NCI-H748 (cell line): ENCODE data around the gene PHACTR1.

ENCODE experiments used
- DNase-seq: peaks from one replicate; lab custom pipeline; 2025; ENCODE audit not compliant: unreplicated experiment; lab: John Stamatoyannopoulos, UW

The PHACTR1 gene

DNA sequence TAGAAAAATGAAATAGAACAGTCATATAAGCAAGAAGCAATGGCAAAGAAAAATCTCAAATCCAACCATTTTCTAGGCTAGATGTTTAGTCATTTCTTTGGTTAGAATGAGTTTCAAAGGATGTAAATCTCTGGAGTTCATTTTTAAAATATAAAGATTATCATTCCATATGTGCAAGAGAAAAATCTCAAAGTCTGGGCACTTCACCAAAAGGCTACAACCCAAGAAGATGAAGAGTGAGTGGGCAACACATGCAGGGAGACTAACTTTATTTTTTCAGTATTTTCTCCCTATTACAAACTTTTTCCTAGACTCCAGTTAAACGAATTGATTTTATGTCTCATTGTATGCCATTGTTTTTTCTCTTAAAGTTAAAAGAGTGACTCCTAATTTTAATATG is 83.6 kb downstream of the PHACTR1 start:
- no peak for DNase-seq

GRCh38 chr6:12801141-12801540 is 84.6 kb downstream of the PHACTR1 start:
- DNase-seq: no peak

GRCh38 chr6:12802440-12802839 is 85.9 kb downstream of the PHACTR1 start:
- DNase-seq: no peak

GRCh38 chr6:12803486-12803885 is 86.9 kb downstream of the PHACTR1 start:
- no peak for DNase-seq

DNA sequence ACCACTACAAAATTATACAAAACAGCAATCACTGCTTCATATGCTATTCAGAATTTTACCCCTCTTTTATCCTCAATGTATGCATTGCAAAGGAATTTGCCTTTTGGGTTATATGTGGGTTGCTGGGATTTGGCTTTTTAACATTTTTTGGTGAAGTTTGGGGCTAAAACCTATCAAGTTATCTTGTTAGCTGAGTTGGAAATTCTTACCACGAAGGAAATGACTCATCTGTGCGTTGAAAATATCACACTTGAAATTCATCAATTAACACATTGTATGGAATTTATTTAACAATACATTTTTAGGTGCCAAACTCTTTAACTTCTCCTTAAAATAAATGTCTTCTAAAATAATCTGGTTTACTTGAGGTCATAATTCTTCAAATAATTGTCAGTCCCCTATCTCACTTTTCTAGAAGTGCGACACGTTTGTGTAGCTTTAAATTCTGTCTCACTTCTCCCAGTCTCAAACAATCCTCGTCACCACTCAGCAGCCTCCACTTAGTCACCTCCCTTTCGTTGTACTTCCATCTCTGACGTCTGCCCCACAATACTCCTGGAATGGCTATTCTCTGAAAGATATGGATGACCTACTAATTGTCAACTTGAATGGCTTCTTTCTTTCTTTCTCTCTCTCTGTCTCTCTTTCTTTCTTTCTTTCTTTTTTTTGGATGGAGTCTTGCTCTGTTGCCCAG is 88.5 kb downstream of the PHACTR1 start:
- no peak for DNase-seq

GRCh38 chr6:12806136-12806535 is 89.6 kb downstream of the PHACTR1 start:
- DNase-seq: no peak

- DNase-seq: no peak
Measured at GRCh38 chr6:12806796-12807195, 90.2 kb downstream of the PHACTR1 start.

DNA sequence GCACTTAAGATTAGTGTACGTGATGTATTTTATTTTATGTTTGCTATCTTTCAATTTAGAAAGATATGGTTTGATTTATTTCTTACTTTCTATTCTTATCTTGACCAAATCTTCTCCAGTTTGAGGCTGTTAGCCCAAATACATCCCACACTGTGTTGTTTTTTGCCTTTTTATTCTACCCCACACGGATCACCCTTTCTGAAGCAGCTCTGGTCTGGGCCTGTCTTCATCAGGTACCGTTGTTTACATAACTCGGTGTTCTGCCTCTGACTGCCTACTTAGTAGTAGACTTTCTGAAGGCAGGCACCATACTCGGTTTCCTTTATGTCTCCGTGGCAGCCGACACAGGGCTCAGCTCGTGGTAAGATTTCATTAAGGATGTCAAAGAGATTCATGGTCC is 95.0 kb downstream of the PHACTR1 start:
- DNase-seq: no peak

- DNase-seq: no peak
Measured at GRCh38 chr6:12813321-12813720, 96.8 kb downstream of the PHACTR1 start.

- DNase-seq: no peak
Measured at GRCh38 chr6:12814015-12814414, 97.4 kb downstream of the PHACTR1 start.

GRCh38 chr6:12815089-12815488 is 98.5 kb downstream of the PHACTR1 start:
- DNase-seq: no peak

DNA sequence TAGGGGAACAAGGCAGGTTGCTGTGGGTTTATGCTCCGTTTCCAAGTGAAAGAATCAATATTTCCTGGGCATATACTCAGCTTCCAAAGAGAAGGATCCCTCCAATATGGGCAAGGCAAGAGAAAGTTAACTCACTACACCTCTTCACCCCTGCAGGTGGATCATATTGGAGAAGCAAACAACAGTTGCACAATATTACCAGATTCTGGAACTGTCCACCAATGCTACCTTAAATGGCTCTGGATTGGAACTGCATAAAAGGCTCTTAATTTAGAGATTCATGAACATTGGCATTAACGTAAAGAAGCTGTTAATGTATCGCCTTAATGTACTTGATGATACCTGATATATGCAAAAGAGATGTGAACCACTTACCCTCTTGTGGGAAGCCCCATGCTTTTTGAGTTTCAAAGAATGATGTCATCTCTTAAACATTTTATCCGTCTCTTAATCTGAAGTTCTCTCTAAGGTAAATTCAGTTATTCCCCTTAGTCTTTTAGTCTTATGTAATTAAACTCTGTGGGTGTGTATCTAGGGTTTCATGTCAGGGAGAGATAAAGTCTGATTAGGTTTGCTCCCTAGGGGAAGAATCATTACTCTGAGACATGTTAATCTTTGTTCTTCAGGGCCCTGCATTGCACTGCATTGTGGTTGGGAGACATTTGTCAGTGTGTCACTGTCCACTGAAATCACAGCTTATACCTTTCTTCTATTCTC is 99.5 kb downstream of the PHACTR1 start:
- DNase-seq: no peak

DNA sequence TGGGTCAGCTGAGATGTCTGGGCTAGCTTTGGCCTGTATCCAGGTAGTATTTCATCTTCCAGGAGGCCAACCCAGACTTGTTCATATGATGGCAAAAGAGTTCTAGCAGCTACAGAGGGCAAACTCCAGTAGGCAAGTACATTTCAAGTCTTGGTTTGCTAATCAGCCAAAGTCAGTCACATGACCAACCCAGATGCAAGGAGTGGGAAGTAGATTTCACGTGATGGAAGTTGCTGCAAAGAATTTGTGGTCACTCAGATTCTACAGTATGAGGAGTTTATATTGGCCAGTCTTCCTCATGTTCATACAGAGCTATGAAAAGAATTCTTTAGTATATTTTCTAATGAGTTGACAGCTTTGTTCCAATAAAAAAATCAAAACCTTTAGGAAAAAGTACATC is 101.8 kb downstream of the PHACTR1 start:
- no peak for DNase-seq

DNA sequence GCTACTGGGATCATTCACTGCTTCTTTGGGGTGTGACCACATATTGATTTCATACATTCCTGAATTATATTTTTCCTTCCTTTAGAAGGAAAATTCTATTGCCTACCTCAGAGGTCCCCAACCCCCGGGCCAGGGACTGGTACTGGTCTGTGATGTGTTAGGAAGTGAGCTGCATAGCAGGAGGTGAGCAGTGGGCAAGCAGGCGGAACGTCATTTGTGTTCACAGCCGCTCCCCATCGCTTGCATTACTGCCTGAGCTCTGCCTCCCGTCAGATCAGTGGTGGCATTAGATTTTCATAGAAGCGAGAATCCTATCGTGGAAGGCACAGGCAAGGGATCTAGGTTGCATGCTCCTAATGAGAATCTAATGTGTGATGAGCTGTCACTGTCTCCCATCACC is 107.3 kb downstream of the PHACTR1 start:
- DNase-seq: no peak

DNA sequence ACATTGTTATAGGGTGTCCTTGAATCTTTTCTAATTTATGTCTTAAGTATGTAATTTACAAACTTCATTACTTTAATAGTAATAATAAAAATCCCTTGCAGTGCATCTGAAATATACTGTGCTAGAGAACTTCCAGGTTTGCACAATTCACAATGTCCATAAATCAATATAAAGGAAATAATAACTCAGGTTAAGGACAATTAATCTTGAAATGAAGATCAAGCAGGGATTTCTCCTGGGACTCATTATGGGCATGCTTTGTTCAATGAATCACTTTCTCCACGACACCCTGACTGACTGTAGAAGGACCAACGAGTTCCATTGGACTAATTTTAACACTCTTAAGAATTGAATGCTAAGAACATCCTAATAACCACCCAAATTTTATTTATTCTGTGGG is 110.0 kb downstream of the PHACTR1 start:
- DNase-seq: no peak

DNA sequence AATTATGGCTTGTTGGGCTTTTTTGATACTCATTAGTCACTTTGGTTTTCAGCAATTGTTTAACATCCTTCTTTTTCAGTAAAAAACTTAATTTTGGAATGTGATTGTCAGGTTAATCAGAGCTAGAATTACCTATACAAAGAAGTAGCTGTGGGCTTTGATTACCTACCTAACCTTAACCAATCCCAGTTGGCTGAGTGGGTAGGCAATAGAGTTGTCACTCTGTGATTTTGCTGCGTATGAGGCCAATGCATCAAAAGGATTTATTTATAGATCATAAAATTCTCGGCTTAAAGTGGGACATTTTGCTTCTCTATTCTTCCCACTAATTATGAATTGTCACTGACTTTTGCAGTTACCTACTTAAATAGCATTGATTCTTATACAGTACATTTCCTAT is 111.4 kb downstream of the PHACTR1 start:
- no peak for DNase-seq

DNA sequence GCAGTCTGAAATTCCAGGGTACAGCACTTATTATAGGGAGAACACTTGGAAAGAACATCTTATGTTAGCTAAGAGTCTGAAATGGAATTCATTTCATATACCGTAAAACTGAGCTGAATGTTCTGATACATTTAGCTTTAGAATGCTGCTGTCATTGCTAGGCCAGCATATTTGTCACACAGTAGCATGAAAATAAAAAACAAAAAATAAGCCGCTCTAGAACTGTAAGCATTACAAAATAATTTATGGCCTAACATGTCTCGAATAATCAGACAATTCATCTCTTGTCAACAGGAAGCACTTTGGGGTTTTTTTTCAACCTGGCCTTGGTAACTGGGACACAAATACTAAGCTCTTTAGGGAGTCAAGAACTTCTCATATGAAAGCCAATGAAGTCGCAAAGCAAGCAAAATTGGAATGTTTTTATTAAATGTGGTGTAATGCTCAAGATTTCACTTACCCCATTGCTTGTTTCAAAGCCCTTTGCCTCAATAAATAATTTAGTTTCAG is 115.7 kb downstream of the PHACTR1 start:
- no peak for DNase-seq

- DNase-seq: no peak
Measured at GRCh38 chr6:12836009-12836408, 119.4 kb downstream of the PHACTR1 start.

GRCh38 chr6:12841619-12842018 is 125.1 kb downstream of the PHACTR1 start:
- no peak for DNase-seq

- no peak for DNase-seq
Measured at GRCh38 chr6:12842114-12842513, 125.5 kb downstream of the PHACTR1 start.

GRCh38 chr6:12842658-12843057 is 126.1 kb downstream of the PHACTR1 start:
- no peak for DNase-seq
